Measurements from ENCODE around the gene YWHAQ.
A peak's percentile ranks its signal among the peaks of the same experiment; 100 is the strongest.

The YWHAQ gene

DNA sequence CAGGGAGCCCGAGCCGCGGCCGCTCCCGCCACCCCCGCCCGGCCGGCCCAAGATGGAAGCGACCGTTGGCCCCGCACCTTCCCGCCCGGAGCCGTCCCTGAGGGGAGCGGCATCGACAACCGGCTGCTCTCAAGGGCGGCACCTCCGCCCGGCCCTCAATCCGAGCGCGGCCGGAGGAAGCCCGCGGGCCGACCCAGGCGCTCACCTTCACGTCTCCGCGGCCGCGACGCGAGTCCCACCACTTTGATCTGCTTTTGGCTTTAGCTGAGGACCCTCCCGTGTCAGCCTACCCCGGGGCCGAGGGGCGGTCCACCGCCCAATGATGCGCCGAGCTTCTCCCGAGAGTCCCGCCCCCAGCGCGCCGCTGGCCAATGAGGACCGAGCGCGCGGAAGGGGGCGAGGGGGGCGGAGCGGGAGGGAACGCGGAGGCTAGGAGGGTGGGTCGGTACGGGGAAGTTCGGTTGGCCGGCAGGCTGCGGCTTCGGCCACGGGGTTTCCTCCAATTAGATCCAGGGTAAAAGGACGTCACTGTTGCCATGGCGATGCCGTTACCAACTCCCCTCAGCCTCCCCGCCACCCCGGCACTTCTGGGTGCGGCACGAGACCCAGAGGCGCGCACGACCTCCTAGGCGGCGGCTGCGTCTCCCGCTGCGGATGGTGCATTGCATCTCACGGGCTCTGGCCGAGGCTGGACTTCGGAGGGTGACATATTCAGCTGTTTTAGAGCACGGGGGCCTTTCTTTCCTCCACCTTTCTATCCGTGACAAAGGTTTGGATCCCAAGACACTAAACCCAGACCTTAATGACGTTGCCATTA, at the start of gene YWHAQ:
YWHAQ (minus strand) TSS at position 262 of the 817 bp plus-strand sequence. CDS start 545 bp downstream, outside the sequence.
- Histone ChIP-seq H3K9ac (ENCODE audit: insufficient read length) (peak within 1 kb of the TSS; percentile 90), H3K27ac (peak within 1 kb of the TSS; percentile 86), H3K9me3 (ENCODE audit: low read depth, low read length) (no peaks in the 10 kb centered on the region), H3K36me3 (ENCODE audit: insufficient read depth, low read length) (peaks cover 38% of the 10 kb centered on the region), H3K4me3 (peak within 1 kb of the TSS; percentile 85)
- peak; percentile 83 for DNase-seq (ENCODE audit: low read depth, low spot score)
- TF ChIP-seq POLR2AphosphoS5 (IDR thresholded peaks at IDR 0.05; ENCODE audit: borderline replicate concordance, low read depth, low read length) = peak; percentile 96
- no peak for TF ChIP-seq EZH2 (IDR thresholded peaks at IDR 0.05)

DNA sequence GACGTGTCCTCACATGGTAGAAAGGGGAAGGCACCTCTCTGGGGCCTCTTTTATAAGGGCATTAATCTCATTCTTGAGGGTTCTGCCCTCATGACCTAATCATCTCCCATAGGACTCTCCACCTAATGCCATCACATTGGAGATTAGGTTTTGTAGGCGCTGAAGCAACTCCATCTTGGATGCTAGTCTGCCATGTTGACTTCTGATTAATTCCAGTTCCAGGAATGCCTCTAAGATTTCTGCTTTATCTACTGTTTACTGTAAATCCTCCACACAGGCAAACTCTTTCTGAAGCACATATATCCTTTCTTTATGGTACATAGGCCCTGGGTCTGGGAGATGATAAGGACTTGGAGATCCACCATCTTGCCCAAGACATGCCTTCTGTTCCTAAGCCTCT, 49.3 kb upstream of the YWHAQ start:
- TF ChIP-seq POLR2AphosphoS5 (IDR thresholded peaks at IDR 0.05; ENCODE audit: borderline replicate concordance, low read depth, low read length) = no peak
- no peak for TF ChIP-seq EZH2 (IDR thresholded peaks at IDR 0.05)
- TF ChIP-seq FOXP2 (optimal IDR thresholded peaks at IDR 0.05; ENCODE audit: control extremely low read depth, extremely low read length, insufficient read depth) = no peak
- no peaks in the 10 kb centered on the region for H3K36me3 ChIP-seq (ENCODE audit: insufficient read depth, low read length)
- no peak overlapping the region for H3K27ac ChIP-seq
- H3K4me3 ChIP-seq = no peak overlapping the region
- no peaks in the 10 kb centered on the region for H3K9me3 ChIP-seq (ENCODE audit: low read depth, low read length)
- no peak for DNase-seq (ENCODE audit: low read depth, low spot score)
- H3K9ac ChIP-seq (ENCODE audit: insufficient read length) = no peak overlapping the region

GRCh38 chr2:9679218-9679617, 48.4 kb upstream of the YWHAQ start:
- no peak overlapping the region for H3K27ac ChIP-seq
- TF ChIP-seq FOXP2 (optimal IDR thresholded peaks at IDR 0.05; ENCODE audit: control extremely low read depth, extremely low read length, insufficient read depth) (no peak), EZH2 (IDR thresholded peaks at IDR 0.05) (no peak), POLR2AphosphoS5 (IDR thresholded peaks at IDR 0.05; ENCODE audit: borderline replicate concordance, low read depth, low read length) (no peak)
- no peak for DNase-seq (ENCODE audit: low read depth, low spot score)
- no peak overlapping the region for H3K9ac ChIP-seq (ENCODE audit: insufficient read length)
- no peaks in the 10 kb centered on the region for H3K9me3 ChIP-seq (ENCODE audit: low read depth, low read length)
- no peak overlapping the region for H3K4me3 ChIP-seq
- no peaks in the 10 kb centered on the region for H3K36me3 ChIP-seq (ENCODE audit: insufficient read depth, low read length)

DNA sequence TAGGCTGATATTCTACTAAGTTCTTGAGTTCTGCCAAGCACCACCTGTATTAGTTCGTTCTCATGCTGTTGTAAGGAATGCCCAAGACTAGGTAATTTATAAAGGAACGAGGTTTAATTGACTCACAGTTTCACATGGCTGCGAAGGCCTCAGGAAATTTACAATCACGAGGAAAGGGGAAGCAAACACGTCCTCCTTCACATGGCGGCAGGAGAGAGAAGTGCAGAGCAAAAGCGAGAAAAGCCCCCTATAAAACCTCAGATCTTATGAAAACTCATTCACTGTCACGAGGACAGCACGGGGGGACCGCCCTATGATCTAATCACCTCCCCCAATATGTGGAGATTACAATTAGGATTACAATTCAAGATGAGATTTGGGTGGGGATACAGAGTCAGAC, 47.7 kb upstream of the YWHAQ start:
- H3K4me3 ChIP-seq = no peak overlapping the region
- H3K9me3 ChIP-seq (ENCODE audit: low read depth, low read length) = no peaks in the 10 kb centered on the region
- no peak overlapping the region for H3K9ac ChIP-seq (ENCODE audit: insufficient read length)
- no peaks in the 10 kb centered on the region for H3K36me3 ChIP-seq (ENCODE audit: insufficient read depth, low read length)
- no peak for TF ChIP-seq EZH2 (IDR thresholded peaks at IDR 0.05)
- no peak for TF ChIP-seq POLR2AphosphoS5 (IDR thresholded peaks at IDR 0.05; ENCODE audit: borderline replicate concordance, low read depth, low read length)
- TF ChIP-seq FOXP2 (optimal IDR thresholded peaks at IDR 0.05; ENCODE audit: control extremely low read depth, extremely low read length, insufficient read depth) = no peak
- no peak overlapping the region for H3K27ac ChIP-seq
- DNase-seq (ENCODE audit: low read depth, low spot score) = no peak

DNA sequence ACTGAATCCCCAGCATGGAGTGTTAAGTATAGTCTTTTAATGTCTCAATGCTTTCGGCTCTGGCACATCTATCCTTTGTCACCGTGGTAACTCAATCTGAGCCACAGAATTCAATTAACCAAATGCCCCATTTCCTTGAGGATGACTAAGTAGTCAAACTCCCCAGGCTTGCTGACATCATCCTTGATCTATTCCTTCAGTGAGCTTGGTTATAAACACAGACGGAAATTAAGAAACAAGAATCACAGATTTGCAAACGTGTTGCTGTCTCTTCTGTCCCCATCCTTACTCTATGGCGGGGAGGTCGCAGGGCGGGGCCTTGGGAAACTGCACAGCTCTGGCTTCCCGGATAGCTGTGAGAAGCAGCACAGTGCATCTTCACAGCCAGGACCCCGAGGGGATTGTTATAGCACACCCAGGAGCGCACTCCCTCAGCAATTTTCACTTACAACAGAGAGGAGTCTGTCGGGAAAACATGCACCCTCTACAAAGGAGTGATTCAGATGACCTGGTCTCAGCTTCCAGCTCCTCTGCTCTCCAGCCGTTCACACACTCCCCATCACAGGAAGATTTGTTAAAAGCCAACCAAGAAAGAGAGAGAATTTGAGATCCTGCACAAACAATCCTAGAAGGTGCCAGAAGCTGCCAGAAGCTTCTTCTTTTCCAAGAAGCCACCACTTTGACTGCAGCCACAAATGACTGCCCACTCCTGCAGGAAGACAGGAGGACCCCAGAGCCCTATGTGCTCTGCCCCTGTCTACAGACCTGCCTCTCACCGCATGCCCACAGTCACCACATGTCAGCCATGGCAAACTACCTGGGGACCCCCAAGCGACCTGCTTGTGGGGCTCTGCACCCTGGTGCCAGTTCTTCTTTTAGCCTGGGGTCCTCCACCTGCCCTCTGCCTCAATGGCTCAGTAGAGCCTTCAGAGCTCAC, 44.9 kb upstream of the YWHAQ start:
- TF ChIP-seq POLR2AphosphoS5 (IDR thresholded peaks at IDR 0.05; ENCODE audit: borderline replicate concordance, low read depth, low read length) (no peak), FOXP2 (optimal IDR thresholded peaks at IDR 0.05; ENCODE audit: control extremely low read depth, extremely low read length, insufficient read depth) (no peak), EZH2 (IDR thresholded peaks at IDR 0.05) (no peak)
- no peak overlapping the region for H3K27ac ChIP-seq
- H3K36me3 ChIP-seq (ENCODE audit: insufficient read depth, low read length) = no peaks in the 10 kb centered on the region
- no peak overlapping the region for H3K4me3 ChIP-seq
- peak; percentile 12 for DNase-seq (ENCODE audit: low read depth, low spot score)
- no peaks in the 10 kb centered on the region for H3K9me3 ChIP-seq (ENCODE audit: low read depth, low read length)
- H3K9ac ChIP-seq (ENCODE audit: insufficient read length) = no peak overlapping the region

GRCh38 chr2:9674891-9675414, 44.2 kb upstream of the YWHAQ start:
- no peak for DNase-seq (ENCODE audit: low read depth, low spot score)
- no peak overlapping the region for H3K4me3 ChIP-seq
- no peak overlapping the region for H3K27ac ChIP-seq
- H3K36me3 ChIP-seq (ENCODE audit: insufficient read depth, low read length) = no peaks in the 10 kb centered on the region
- H3K9me3 ChIP-seq (ENCODE audit: low read depth, low read length) = no peaks in the 10 kb centered on the region
- no peak overlapping the region for H3K9ac ChIP-seq (ENCODE audit: insufficient read length)
- no peak for TF ChIP-seq POLR2AphosphoS5 (IDR thresholded peaks at IDR 0.05; ENCODE audit: borderline replicate concordance, low read depth, low read length)
- TF ChIP-seq EZH2 (IDR thresholded peaks at IDR 0.05) = no peak
- TF ChIP-seq FOXP2 (optimal IDR thresholded peaks at IDR 0.05; ENCODE audit: control extremely low read depth, extremely low read length, insufficient read depth) = no peak

- H3K4me3 ChIP-seq = no peak overlapping the region
- no peak for TF ChIP-seq POLR2AphosphoS5 (IDR thresholded peaks at IDR 0.05; ENCODE audit: borderline replicate concordance, low read depth, low read length)
- no peak for TF ChIP-seq FOXP2 (optimal IDR thresholded peaks at IDR 0.05; ENCODE audit: control extremely low read depth, extremely low read length, insufficient read depth)
- TF ChIP-seq EZH2 (IDR thresholded peaks at IDR 0.05) = no peak
- H3K9ac ChIP-seq (ENCODE audit: insufficient read length) = no peak overlapping the region
- no peak for DNase-seq (ENCODE audit: low read depth, low spot score)
- no peaks in the 10 kb centered on the region for H3K9me3 ChIP-seq (ENCODE audit: low read depth, low read length)
- no peaks in the 10 kb centered on the region for H3K36me3 ChIP-seq (ENCODE audit: insufficient read depth, low read length)
- no peak overlapping the region for H3K27ac ChIP-seq
Measured at GRCh38 chr2:9673914-9674481, 43.2 kb upstream of the YWHAQ start.

Data from SK-N-MC (cell line).